Mucosa of rectum (tissue), 2 donors: ENCODE measurements around the gene EIF4E2.

ENCODE experiments used
- H3K27ac ChIP-seq, 2 donors: one replicate each; pipeline ENCODE4 v1.7.0; 2013; ENCODE audit warnings: inconsistent platforms in 2 of 2, low read depth in 2 of 2, low read length in 2 of 2
- H3K27me3 ChIP-seq, 2 donors: one replicate each; pipeline ENCODE4 v1.7.0; 2013; ENCODE audit warnings: low read length in 2 of 2; ENCODE audit not compliant: control insufficient read depth in 2 of 2, insufficient read depth in 2 of 2
- H3K36me3 ChIP-seq, 2 donors: one replicate each; pipeline ENCODE4 v1.7.0; 2013; ENCODE audit warnings: low read length in 2 of 2; ENCODE audit not compliant: control insufficient read depth in 2 of 2, insufficient read depth in 2 of 2
- H3K4me1 ChIP-seq, 2 donors: one replicate each; pipeline ENCODE4 v1.7.0; 2013; ENCODE audit warnings: low read length in 2 of 2, mild to moderate bottlenecking in 1 of 2; ENCODE audit not compliant: control insufficient read depth in 2 of 2, insufficient read depth in 2 of 2
- H3K4me3 ChIP-seq, 2 donors: one replicate each; pipeline ENCODE4 v1.7.0; 2013; ENCODE audit warnings: low read length in 2 of 2
- H3K9ac ChIP-seq, 2 donors: one replicate each; pipeline ENCODE4 v1.7.0; 2013; ENCODE audit warnings: low read length in 2 of 2, low read depth in 1 of 2, mild to moderate bottlenecking in 1 of 2
- H3K9me3 ChIP-seq, 2 donors: one replicate each; pipeline ENCODE4 v1.7.0; 2013; ENCODE audit warnings: low read length in 2 of 2; ENCODE audit not compliant: control insufficient read depth in 2 of 2
- donor health status: healthy.
- donor health status: Normal muscosa, but diverticular disease.

The EIF4E2 gene

DNA sequence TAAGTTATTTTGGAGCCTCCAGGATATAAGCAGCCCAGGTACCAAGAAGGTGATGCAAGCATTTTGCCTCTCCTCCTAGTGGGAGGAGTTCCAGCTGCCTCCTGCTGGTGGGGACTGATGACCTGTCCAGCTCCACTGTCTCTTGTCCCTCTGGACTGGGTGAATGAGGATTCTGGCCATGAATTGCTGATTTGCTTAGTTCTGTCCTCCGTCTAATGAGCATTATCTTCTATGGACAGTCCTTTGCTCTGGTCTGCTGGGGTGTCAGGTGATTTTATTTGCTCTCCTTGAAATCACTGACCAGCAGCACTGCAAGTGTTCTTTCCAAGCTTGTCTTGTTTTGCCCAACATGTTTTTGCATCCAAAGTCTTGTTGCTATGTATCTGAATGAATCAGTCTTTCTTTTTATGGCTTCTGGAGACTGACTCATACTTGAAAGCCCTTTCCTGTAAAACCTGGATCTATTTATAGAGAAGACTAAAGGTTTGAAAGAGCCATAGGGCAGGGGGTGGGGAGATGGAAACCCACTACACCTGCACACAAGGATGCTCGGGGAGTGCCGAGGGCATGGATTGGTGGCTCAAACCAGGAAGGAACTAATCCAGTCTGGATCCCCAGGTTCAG lies 42.4 kb downstream of the EIF4E2 start:
- Histone ChIP-seq H3K9me3 (no peaks in the 10 kb centered on the region), H3K4me1 (peaks cover 21 to 31% of the 10 kb centered on the region in 2 donors), H3K4me3 (no peak overlapping the region), H3K36me3 (no peaks in the 10 kb centered on the region), H3K27me3 (no peaks in the 10 kb centered on the region), H3K27ac (peak overlapping the region; percentile 67 to 80), H3K9ac (peak overlapping the region in 1 of 2 donors; percentile 1)

GRCh38 chr2:232593982-232594381 lies 43.5 kb downstream of the EIF4E2 start:
- H3K9ac ChIP-seq: no peak overlapping the region
- peaks cover 18 to 25% of the 10 kb centered on the region in 2 donors for H3K4me1 ChIP-seq
- no peaks in the 10 kb centered on the region for H3K27me3 ChIP-seq
- H3K27ac ChIP-seq: peak overlapping the region; percentile 23 to 80
- H3K9me3 ChIP-seq: no peaks in the 10 kb centered on the region
- H3K36me3 ChIP-seq: no peaks in the 10 kb centered on the region
- no peak overlapping the region for H3K4me3 ChIP-seq

DNA sequence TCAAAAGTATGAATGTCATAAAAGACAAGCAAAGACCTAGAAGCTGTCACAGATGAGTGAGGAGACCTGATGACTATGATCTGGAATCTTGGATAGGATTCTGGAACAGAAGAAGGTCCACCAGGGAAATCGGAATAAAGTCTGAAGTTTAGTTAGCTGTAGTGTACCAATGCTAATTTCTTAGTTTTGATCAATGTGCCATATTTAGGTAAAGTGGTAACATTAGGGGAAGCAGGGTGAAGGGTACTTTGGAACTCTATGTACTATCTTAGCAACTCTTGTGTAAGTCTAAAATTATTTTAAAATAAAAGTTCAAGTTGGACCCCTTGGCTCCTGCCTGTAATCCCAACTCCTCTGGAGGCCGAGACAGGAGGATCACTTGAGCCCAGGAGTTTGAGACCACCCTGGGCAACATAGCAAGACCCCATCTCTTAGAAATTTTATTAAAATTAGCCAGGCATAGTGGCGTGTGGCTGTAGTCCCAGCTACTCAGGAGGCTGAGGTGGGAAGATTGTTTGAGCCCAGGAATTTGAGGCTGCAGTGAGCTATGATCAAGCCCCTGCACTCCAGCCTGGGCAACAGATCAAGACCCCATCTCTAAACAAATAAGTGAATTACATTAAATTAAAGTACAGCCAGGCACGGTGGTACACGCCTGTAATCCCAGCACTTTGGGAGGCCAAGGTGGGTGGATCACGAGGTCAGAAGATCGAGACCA lies 47.0 kb downstream of the EIF4E2 start:
- Histone ChIP-seq H3K27ac (no peak overlapping the region), H3K4me1 (peaks cover 17 to 24% of the 10 kb centered on the region in 2 donors), H3K36me3 (no peaks in the 10 kb centered on the region), H3K9ac (no peak overlapping the region), H3K9me3 (no peaks in the 10 kb centered on the region), H3K27me3 (no peaks in the 10 kb centered on the region), H3K4me3 (no peak overlapping the region)

DNA sequence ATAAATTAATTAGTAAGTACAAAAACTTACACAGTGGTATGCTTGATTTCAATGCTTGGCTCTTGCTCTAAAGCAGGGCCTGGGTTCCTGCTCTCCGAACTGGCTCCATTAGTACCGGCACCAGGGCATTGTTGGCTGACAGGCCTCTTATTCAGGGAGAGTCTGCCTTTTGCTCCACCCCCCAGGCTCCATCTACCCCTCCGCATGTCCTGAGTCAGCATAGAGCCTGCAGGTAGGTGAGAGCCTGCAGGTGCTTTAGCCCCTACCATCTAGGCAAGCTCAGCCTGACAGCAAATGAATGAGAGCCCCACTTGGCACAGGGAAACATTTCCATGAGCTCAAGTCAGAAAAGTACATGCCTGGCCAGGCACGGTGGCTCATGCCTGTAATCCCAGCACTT lies 47.8 kb downstream of the EIF4E2 start:
- H3K27me3 ChIP-seq: no peaks in the 10 kb centered on the region
- H3K27ac ChIP-seq: no peak overlapping the region

DNA sequence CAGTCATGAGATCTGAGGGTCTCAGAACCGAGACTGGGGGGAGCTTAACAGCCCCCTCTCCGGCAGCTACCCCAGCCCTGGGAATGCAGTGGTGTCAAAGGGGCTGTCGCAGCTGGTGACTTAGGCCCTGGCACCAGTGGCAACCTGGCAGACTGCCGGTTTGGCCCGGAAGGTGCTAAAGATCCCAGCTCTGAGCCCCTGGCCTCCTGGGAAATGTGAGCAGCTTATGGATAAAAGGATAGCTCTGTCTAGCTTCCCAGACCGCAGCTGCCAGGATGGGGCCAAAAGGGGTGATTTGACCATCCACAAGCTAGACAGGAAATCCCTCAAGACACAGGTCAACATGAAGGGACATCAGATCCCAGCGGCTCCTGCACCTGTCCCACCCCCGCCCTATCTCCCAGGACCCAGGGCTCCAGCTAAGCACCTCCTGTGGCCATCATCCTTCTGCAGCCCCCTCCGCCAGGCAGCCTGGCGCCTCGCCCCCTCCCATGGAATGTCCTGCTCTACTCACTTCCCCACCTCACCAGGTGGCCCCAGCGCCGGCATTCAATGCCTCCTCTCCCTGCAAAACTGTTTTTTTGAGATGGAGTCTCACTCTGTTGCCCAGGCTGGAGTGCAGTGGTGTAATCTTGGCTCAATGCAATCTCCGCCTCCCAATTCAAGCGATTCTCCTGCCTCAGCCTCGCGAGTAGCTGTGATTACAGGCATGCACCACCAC lies 49.7 kb downstream of the EIF4E2 start:
- H3K36me3 ChIP-seq: no peaks in the 10 kb centered on the region
- H3K9me3 ChIP-seq: no peaks in the 10 kb centered on the region
- H3K9ac ChIP-seq: no peak overlapping the region
- no peaks in the 10 kb centered on the region for H3K27me3 ChIP-seq
- H3K27ac ChIP-seq: no peak overlapping the region
- no peak overlapping the region for H3K4me3 ChIP-seq
- H3K4me1 ChIP-seq: peaks cover 0 to 3% of the 10 kb centered on the region in 2 donors

More for the DNA sequence above, 47.8 kb downstream of the EIF4E2 start:
- H3K36me3 ChIP-seq: no peaks in the 10 kb centered on the region
- no peak overlapping the region for H3K4me3 ChIP-seq
- H3K4me1 ChIP-seq: peaks cover 11 to 18% of the 10 kb centered on the region in 2 donors
- no peak overlapping the region for H3K9ac ChIP-seq
- H3K9me3 ChIP-seq: no peaks in the 10 kb centered on the region

DNA sequence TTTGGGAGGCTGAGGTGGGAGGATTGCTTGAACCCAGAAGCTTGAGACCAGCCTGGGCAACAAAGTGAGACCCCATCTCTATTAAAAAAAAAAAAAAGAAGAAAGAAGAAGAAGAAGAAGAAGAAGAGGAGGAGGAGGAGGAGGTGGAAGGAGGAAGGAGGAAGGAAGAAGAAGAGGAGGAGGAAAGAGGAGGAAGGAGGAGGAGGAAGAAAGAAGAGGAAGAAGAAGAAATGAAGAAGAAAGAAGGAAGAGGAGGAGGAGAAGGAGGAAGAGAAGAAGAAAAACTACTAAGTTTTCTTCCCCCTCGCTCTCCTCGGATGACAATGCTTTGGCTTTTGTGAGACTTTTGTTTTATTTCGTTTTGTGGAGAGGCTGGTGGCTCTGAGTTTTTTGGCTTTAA lies 52.8 kb downstream of the EIF4E2 start:
- H3K9me3 ChIP-seq: no peaks in the 10 kb centered on the region
- H3K27me3 ChIP-seq: no peaks in the 10 kb centered on the region
- no peak overlapping the region for H3K27ac ChIP-seq
- H3K4me1 ChIP-seq: peaks cover 0 to 3% of the 10 kb centered on the region in 2 donors
- no peak overlapping the region for H3K9ac ChIP-seq
- no peak overlapping the region for H3K4me3 ChIP-seq
- no peaks in the 10 kb centered on the region for H3K36me3 ChIP-seq

- Histone ChIP-seq H3K4me3 (no peak overlapping the region), H3K9ac (no peak overlapping the region), H3K27me3 (no peaks in the 10 kb centered on the region), H3K27ac (no peak overlapping the region), H3K9me3 (no peaks in the 10 kb centered on the region), H3K4me1 (peaks cover 0 to 3% of the 10 kb centered on the region in 2 donors), H3K36me3 (no peaks in the 10 kb centered on the region)
Observed at GRCh38 chr2:232604535-232604934, 54.0 kb downstream of the EIF4E2 start.

GRCh38 chr2:232607011-232607410 lies 56.5 kb downstream of the EIF4E2 start:
- Histone ChIP-seq H3K9ac (no peak overlapping the region), H3K9me3 (no peaks in the 10 kb centered on the region), H3K27ac (no peak overlapping the region), H3K4me1 (peaks cover 0 to 3% of the 10 kb centered on the region in 2 donors), H3K36me3 (no peaks in the 10 kb centered on the region), H3K27me3 (no peaks in the 10 kb centered on the region), H3K4me3 (no peak overlapping the region)

- Histone ChIP-seq H3K27me3 (no peaks in the 10 kb centered on the region), H3K27ac (no peak overlapping the region), H3K4me3 (no peak overlapping the region), H3K4me1 (peaks cover 0 to 3% of the 10 kb centered on the region in 2 donors), H3K9me3 (no peaks in the 10 kb centered on the region), H3K36me3 (no peaks in the 10 kb centered on the region), H3K9ac (no peak overlapping the region)
Observed at GRCh38 chr2:232609607-232610006, 59.1 kb downstream of the EIF4E2 start.

- H3K36me3 ChIP-seq: no peaks in the 10 kb centered on the region
- H3K27ac ChIP-seq: no peak overlapping the region
- no peak overlapping the region for H3K9ac ChIP-seq
- no peaks in the 10 kb centered on the region for H3K9me3 ChIP-seq
- H3K4me3 ChIP-seq: no peak overlapping the region
- peaks cover 0 to 3% of the 10 kb centered on the region in 2 donors for H3K4me1 ChIP-seq
- no peaks in the 10 kb centered on the region for H3K27me3 ChIP-seq
Observed at GRCh38 chr2:232610081-232610480, 59.6 kb downstream of the EIF4E2 start.
